ENCODE data around the gene POLR2J2.
"Not testable (repeated sequence)": the region's sequence is repeated elsewhere in the genome, so short reads cannot be mapped to it uniquely, and the experiment has no call there.

GRCh38 chr7:102635354-102635753 lies 36.1 kb downstream of the POLR2J2 start:
- not testable (repeated sequence) for TF ChIP-seq POLR2A (IDR thresholded peaks at IDR 0.05; ENCODE audit: low read depth, low read length); POLR2AphosphoS5 (IDR thresholded peaks at IDR 0.05; ENCODE audit: low read depth, low read length); SPI1 (IDR thresholded peaks at IDR 0.05; ENCODE audit: low read depth, low read length); POU2F2 (IDR thresholded peaks at IDR 0.05; ENCODE audit: low read depth, low read length); PAX5 (IDR thresholded peaks at IDR 0.05; ENCODE audit: insufficient read depth, low read length, severe bottlenecking); TAF1 (IDR thresholded peaks at IDR 0.05; ENCODE audit: low read depth, low read length)

Data from GM12891 (cell line).